Glomerular visceral epithelial cell (primary cell): ENCODE measurements around the gene EIF4E3.

Experiments used
- DNase-seq: peaks from one replicate; pipeline ENCODE4 v3.0.0-alpha.2; 2016; ENCODE audit errors: extremely low spot score

EIF4E3 gene

GRCh38 chr3:71725271-71725991 lies at the start of gene EIF4E3:
TSS of gene EIF4E3 (minus strand) at chr3:71725402. CDS start at chr3:71725367, 35 bp downstream.
- DNase-seq, result peak; percentile 36

GRCh38 chr3:71771884-71772283 lies 46.7 kb upstream of the EIF4E3 start:
- DNase-seq, result no peak

GRCh38 chr3:71771126-71771525 lies 45.9 kb upstream of the EIF4E3 start:
- no peak for DNase-seq

GRCh38 chr3:71763426-71763825 lies 38.2 kb upstream of the EIF4E3 start:
- DNase-seq, result no peak

- no peak for DNase-seq
Observed at GRCh38 chr3:71760140-71760539, 34.9 kb upstream of the EIF4E3 start.

GRCh38 chr3:71759401-71759800 lies 34.2 kb upstream of the EIF4E3 start:
- DNase-seq, result no peak

- DNase-seq, result no peak
Observed at GRCh38 chr3:71758091-71758490, 32.9 kb upstream of the EIF4E3 start.

- no peak for DNase-seq
Observed at GRCh38 chr3:71754610-71755253, 29.5 kb upstream of the EIF4E3 start.

GRCh38 chr3:71753701-71754609 lies 28.8 kb upstream of the EIF4E3 start, which contains the start of gene GPR27:
TSS of gene GPR27 (plus strand) at chr3:71753855. CDS start at chr3:71754050, 195 bp downstream.
- peak; percentile 8 for DNase-seq

- no peak for DNase-seq
Observed at GRCh38 chr3:71752831-71753700, 27.9 kb upstream of the EIF4E3 start.

GRCh38 chr3:71751602-71752001 lies 26.4 kb upstream of the EIF4E3 start:
- DNase-seq, result no peak

- no peak for DNase-seq
Observed at GRCh38 chr3:71744738-71745137, 19.5 kb upstream of the EIF4E3 start.

GRCh38 chr3:71742621-71743020 lies 17.4 kb upstream of the EIF4E3 start:
- DNase-seq, result no peak

- no peak for DNase-seq
Observed at GRCh38 chr3:71734881-71735280, 9.7 kb upstream of the EIF4E3 start.

- no peak for DNase-seq
Observed at GRCh38 chr3:71733319-71733718, 8.1 kb upstream of the EIF4E3 start.

GRCh38 chr3:71732637-71733036 lies 7.4 kb upstream of the EIF4E3 start:
- DNase-seq, result no peak

GRCh38 chr3:71728632-71729342 lies 3.6 kb upstream of the EIF4E3 start:
- no peak for DNase-seq

- DNase-seq, result no peak
Observed at GRCh38 chr3:71726146-71726545, 944 bp upstream of the EIF4E3 start.

- peak; percentile 21 for DNase-seq
Observed at GRCh38 chr3:71724584-71725270, 475 bp downstream of the EIF4E3 start.

- no peak for DNase-seq
Observed at GRCh38 chr3:71724171-71724453, 1.1 kb downstream of the EIF4E3 start.
